Fibroblast of lung (primary cell): ENCODE data around the gene EPS8L3.

Experiments
- EZH2 ChIP-seq: IDR thresholded peaks from 2 replicates; pipeline ENCODE4 v1.5.1; 2012; ENCODE audit warnings: low read length, control low read depth, mild to moderate bottlenecking; ENCODE audit errors: missing control alignments
- TF ChIP-seq, protein P1 (sequence below), 2 donors: IDR thresholded peaks in 1 of 2; conservative IDR thresholded peaks in 1 of 2; 1 replicate in 1 of 2; 2 replicates in 1 of 2; pipeline ENCODE4 v1.5.1; 2011 to 2012; ENCODE audit warnings: low read length in 2 of 2, control low read depth in 1 of 2, inconsistent platforms in 1 of 2, low read depth in 1 of 2, mild to moderate bottlenecking in 1 of 2

DNA sequence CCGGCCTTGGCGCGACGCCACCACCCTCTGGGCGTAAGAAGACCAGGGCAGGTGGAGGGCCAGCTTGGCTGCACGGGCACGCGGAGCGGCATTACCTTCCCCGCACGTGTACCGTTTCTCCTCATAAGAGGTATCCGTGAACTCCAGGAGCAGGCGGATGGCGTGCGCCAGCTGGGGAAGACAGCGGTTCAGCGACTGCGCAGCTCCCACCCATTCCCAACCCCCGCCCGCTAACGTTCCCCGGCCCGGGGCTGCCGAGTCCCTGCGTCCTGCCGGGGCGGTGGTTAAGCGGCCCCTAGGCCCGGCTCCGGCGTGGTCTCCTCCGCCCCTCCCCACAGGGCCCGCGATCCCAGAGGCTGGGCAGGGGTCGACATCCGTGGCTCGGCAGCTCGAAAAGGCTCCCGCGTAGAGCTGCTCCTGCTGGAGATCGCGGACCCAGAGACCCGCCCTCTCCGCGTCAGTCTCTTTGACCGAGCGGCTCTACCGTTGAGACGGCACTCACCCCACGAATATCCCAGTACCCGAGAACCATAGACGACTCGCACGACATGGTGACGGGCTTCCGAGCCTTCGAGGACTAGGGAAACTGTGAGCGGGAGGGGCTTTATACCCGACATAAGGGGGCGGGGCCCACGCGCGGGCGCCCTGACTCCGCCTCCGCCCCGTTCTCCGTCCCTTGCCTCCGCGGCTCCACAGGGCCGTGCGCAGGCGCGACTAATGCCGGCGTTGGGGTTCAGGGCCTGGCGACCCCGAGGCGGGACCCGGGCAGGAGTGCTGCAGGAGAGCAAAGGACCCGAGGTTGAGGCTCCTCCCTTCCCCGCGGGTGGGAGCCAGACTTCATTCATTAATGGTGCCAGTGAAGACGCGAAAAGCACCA, 23.7 kb downstream of the EPS8L3 start:
- TF ChIP-seq, protein P1, sequence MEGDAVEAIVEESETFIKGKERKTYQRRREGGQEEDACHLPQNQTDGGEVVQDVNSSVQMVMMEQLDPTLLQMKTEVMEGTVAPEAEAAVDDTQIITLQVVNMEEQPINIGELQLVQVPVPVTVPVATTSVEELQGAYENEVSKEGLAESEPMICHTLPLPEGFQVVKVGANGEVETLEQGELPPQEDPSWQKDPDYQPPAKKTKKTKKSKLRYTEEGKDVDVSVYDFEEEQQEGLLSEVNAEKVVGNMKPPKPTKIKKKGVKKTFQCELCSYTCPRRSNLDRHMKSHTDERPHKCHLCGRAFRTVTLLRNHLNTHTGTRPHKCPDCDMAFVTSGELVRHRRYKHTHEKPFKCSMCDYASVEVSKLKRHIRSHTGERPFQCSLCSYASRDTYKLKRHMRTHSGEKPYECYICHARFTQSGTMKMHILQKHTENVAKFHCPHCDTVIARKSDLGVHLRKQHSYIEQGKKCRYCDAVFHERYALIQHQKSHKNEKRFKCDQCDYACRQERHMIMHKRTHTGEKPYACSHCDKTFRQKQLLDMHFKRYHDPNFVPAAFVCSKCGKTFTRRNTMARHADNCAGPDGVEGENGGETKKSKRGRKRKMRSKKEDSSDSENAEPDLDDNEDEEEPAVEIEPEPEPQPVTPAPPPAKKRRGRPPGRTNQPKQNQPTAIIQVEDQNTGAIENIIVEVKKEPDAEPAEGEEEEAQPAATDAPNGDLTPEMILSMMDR (conservative IDR thresholded peaks at IDR 0.05 in 1 of 2, IDR thresholded peaks at IDR 0.05 in 1 of 2; ENCODE audit: low read depth in 1 of 2, low read length in 2 of 2), result no peak
- TF ChIP-seq EZH2, result no peak
